Central memory CD8-positive, alpha-beta T cell (primary cell): Measurements from ENCODE around the gene ERICH3.

Experiments
- ATAC-seq: fragments of 150-1000 bp; cut with Tn5 transposase; replicated peaks from 2 replicates; pipeline ENCODE4 v1.10.0; 2022; ENCODE audit warnings: mild to moderate bottlenecking, moderate FRiP score, moderate number of reproducible peaks; ENCODE audit not compliant: poor library complexity, severe bottlenecking; ENCODE audit errors: extremely low read depth
- DNase-seq, 2 donors: peaks; one replicate each; pipeline ENCODE4 v3.0.0; 2021; ENCODE audit warnings: low spot score in 2 of 2
- H3K27ac Mint-ChIP-seq: one replicate; pipeline ENCODE4 v1.8.0; 2022; ENCODE audit warnings: low read depth, mild to moderate bottlenecking, moderate library complexity, mixed read lengths
- H3K27me3 Mint-ChIP-seq: one replicate; pipeline ENCODE4 v1.8.0; 2022; ENCODE audit warnings: mixed read lengths
- H3K36me3 Mint-ChIP-seq: one replicate; pipeline ENCODE4 v1.8.0; 2022; ENCODE audit warnings: mild to moderate bottlenecking, moderate library complexity, mixed read lengths; ENCODE audit not compliant: insufficient read depth
- H3K4me1 Mint-ChIP-seq: one replicate; pipeline ENCODE4 v1.8.0; 2022; ENCODE audit warnings: mixed read lengths
- H3K4me3 Mint-ChIP-seq: one replicate; pipeline ENCODE4 v1.8.0; 2022; ENCODE audit warnings: mild to moderate bottlenecking, moderate library complexity, mixed read lengths
- H3K9me3 Mint-ChIP-seq: one replicate; pipeline ENCODE4 v1.8.0; 2022; ENCODE audit warnings: mixed read lengths

ERICH3 gene

GRCh38 chr1:74673351-74674111 is at the start of gene ERICH3:
TSS of gene ERICH3 (minus strand) at chr1:74673792. CDS start at chr1:74673519, 273 bp downstream.
- Mint-ChIP-seq H3K9me3 (peaks cover 4% of the 10 kb centered on the region), H3K4me3 (no peak within 1 kb of the TSS), H3K27me3 (peaks cover 51% of the 10 kb centered on the region), H3K36me3 (no peaks in the 10 kb centered on the region), H3K27ac (no peak within 1 kb of the TSS), H3K4me1 (no peaks in the 10 kb centered on the region)
- DNase-seq = no peak
- no peak for ATAC-seq

- peaks cover 19% of the 10 kb centered on the region for H3K36me3 Mint-ChIP-seq
- H3K9me3 Mint-ChIP-seq = no peaks in the 10 kb centered on the region
- no peak for DNase-seq
- no peak for ATAC-seq
- peaks cover 9% of the 10 kb centered on the region for H3K4me1 Mint-ChIP-seq
- no peak overlapping the region for H3K4me3 Mint-ChIP-seq
- no peak overlapping the region for H3K27ac Mint-ChIP-seq
- no peaks in the 10 kb centered on the region for H3K27me3 Mint-ChIP-seq
Observed at GRCh38 chr1:74717626-74718025, 44.0 kb upstream of the ERICH3 start.

GRCh38 chr1:74716822-74717221 is 43.2 kb upstream of the ERICH3 start:
- ATAC-seq = no peak
- no peaks in the 10 kb centered on the region for H3K27me3 Mint-ChIP-seq
- H3K4me1 Mint-ChIP-seq = peaks cover 9% of the 10 kb centered on the region
- H3K9me3 Mint-ChIP-seq = no peaks in the 10 kb centered on the region
- H3K4me3 Mint-ChIP-seq = no peak overlapping the region
- H3K27ac Mint-ChIP-seq = no peak overlapping the region
- DNase-seq = no peak
- peaks cover 15% of the 10 kb centered on the region for H3K36me3 Mint-ChIP-seq

- DNase-seq = no peak
- Mint-ChIP-seq H3K36me3 (peaks cover 7% of the 10 kb centered on the region), H3K27me3 (no peaks in the 10 kb centered on the region), H3K4me3 (no peak overlapping the region), H3K4me1 (peaks cover 3% of the 10 kb centered on the region), H3K9me3 (no peaks in the 10 kb centered on the region), H3K27ac (no peak overlapping the region)
- no peak for ATAC-seq
Observed at GRCh38 chr1:74715806-74716205, 42.2 kb upstream of the ERICH3 start.

- no peaks in the 10 kb centered on the region for H3K4me1 Mint-ChIP-seq
- no peak overlapping the region for H3K27ac Mint-ChIP-seq
- peaks cover 9% of the 10 kb centered on the region for H3K36me3 Mint-ChIP-seq
- H3K9me3 Mint-ChIP-seq = no peaks in the 10 kb centered on the region
- no peaks in the 10 kb centered on the region for H3K27me3 Mint-ChIP-seq
- H3K4me3 Mint-ChIP-seq = no peak overlapping the region
- no peak for ATAC-seq
- no peak for DNase-seq
Observed at GRCh38 chr1:74715236-74715502, 41.6 kb upstream of the ERICH3 start.

- peaks cover 9% of the 10 kb centered on the region for H3K36me3 Mint-ChIP-seq
- H3K27me3 Mint-ChIP-seq = no peaks in the 10 kb centered on the region
- H3K4me1 Mint-ChIP-seq = no peaks in the 10 kb centered on the region
- DNase-seq = no peak
- no peak overlapping the region for H3K4me3 Mint-ChIP-seq
- ATAC-seq = no peak
- no peak overlapping the region for H3K27ac Mint-ChIP-seq
- no peaks in the 10 kb centered on the region for H3K9me3 Mint-ChIP-seq
Observed at GRCh38 chr1:74714429-74715235, 41.0 kb upstream of the ERICH3 start.

GRCh38 chr1:74713849-74714248 is 40.3 kb upstream of the ERICH3 start:
- no peaks in the 10 kb centered on the region for H3K9me3 Mint-ChIP-seq
- ATAC-seq = no peak
- no peaks in the 10 kb centered on the region for H3K4me1 Mint-ChIP-seq
- no peaks in the 10 kb centered on the region for H3K27me3 Mint-ChIP-seq
- H3K4me3 Mint-ChIP-seq = no peak overlapping the region
- DNase-seq = no peak
- no peak overlapping the region for H3K27ac Mint-ChIP-seq
- peaks cover 14% of the 10 kb centered on the region for H3K36me3 Mint-ChIP-seq

GRCh38 chr1:74712881-74713280 is 39.3 kb upstream of the ERICH3 start:
- no peaks in the 10 kb centered on the region for H3K4me1 Mint-ChIP-seq
- H3K27ac Mint-ChIP-seq = no peak overlapping the region
- no peak for DNase-seq
- no peaks in the 10 kb centered on the region for H3K9me3 Mint-ChIP-seq
- H3K27me3 Mint-ChIP-seq = no peaks in the 10 kb centered on the region
- H3K4me3 Mint-ChIP-seq = no peak overlapping the region
- peaks cover 21% of the 10 kb centered on the region for H3K36me3 Mint-ChIP-seq
- no peak for ATAC-seq

- H3K9me3 Mint-ChIP-seq = no peaks in the 10 kb centered on the region
- H3K27ac Mint-ChIP-seq = no peak overlapping the region
- H3K4me1 Mint-ChIP-seq = no peaks in the 10 kb centered on the region
- ATAC-seq (no peak), DNase-seq (no peak)
- H3K27me3 Mint-ChIP-seq = no peaks in the 10 kb centered on the region
- no peak overlapping the region for H3K4me3 Mint-ChIP-seq
- peaks cover 28% of the 10 kb centered on the region for H3K36me3 Mint-ChIP-seq
Observed at GRCh38 chr1:74703386-74704182, 30.0 kb upstream of the ERICH3 start.

GRCh38 chr1:74699331-74699730 is 25.7 kb upstream of the ERICH3 start:
- no peak overlapping the region for H3K27ac Mint-ChIP-seq
- ATAC-seq (no peak), DNase-seq (no peak)
- H3K9me3 Mint-ChIP-seq = no peaks in the 10 kb centered on the region
- H3K36me3 Mint-ChIP-seq = peaks cover 11% of the 10 kb centered on the region
- H3K4me3 Mint-ChIP-seq = no peak overlapping the region
- no peaks in the 10 kb centered on the region for H3K27me3 Mint-ChIP-seq
- H3K4me1 Mint-ChIP-seq = no peaks in the 10 kb centered on the region

GRCh38 chr1:74697832-74698231 is 24.2 kb upstream of the ERICH3 start:
- Mint-ChIP-seq H3K4me3 (no peak overlapping the region), H3K27ac (peak overlapping the region; percentile 32), H3K27me3 (no peaks in the 10 kb centered on the region), H3K36me3 (peaks cover 1% of the 10 kb centered on the region), H3K4me1 (no peaks in the 10 kb centered on the region), H3K9me3 (no peaks in the 10 kb centered on the region)
- no peak for DNase-seq
- ATAC-seq = no peak

GRCh38 chr1:74693473-74693872 is 19.9 kb upstream of the ERICH3 start:
- ATAC-seq = no peak
- H3K27ac Mint-ChIP-seq = no peak overlapping the region
- H3K27me3 Mint-ChIP-seq = no peaks in the 10 kb centered on the region

More at GRCh38 chr1:74693473-74693872, 19.9 kb upstream of the ERICH3 start:
- DNase-seq = no peak
- no peaks in the 10 kb centered on the region for H3K9me3 Mint-ChIP-seq
- H3K4me1 Mint-ChIP-seq = no peaks in the 10 kb centered on the region
- H3K4me3 Mint-ChIP-seq = no peak overlapping the region
- no peaks in the 10 kb centered on the region for H3K36me3 Mint-ChIP-seq
